BJ (cell line): ENCODE data around the gene GRK4. TPM values are rescaled to one million over a fixed set of nuclear protein-coding genes. Genes with fewer than 3 reads are reported as not detected.
"Not testable (repeated sequence)": the region's sequence is repeated elsewhere in the genome, so short reads cannot be mapped to it uniquely, and the experiment has no call there.

Experiments
- CTCF ChIA-PET: fragments of 350-600 bp; formaldehyde crosslinking; extraction: SDS; loops from one replicate; lab custom pipeline; 2021; ENCODE audit warnings: antibody characterized with exemption, inconsistent platforms; lab: Yijun Ruan, JAX
- POLR2A ChIA-PET: fragments of 300-600 bp; sonication (Branson Sonifier 250); formaldehyde crosslinking; extraction: SDS; loops from one replicate; lab custom pipeline; 2021; ENCODE audit warnings: antibody characterized with exemption; lab: Charles Lee
- DNase-seq: peaks from one replicate; pipeline ENCODE4 v3.0.0-alpha.2; 2011; ENCODE audit warnings: low read depth
- H3K27me3 ChIP-seq: 2 replicates; pipeline ENCODE4 v1.6.0; 2011; ENCODE audit warnings: low read length; ENCODE audit not compliant: control insufficient read depth, insufficient read depth
- H3K36me3 ChIP-seq: 2 replicates; pipeline ENCODE4 v1.5.1; 2011; ENCODE audit warnings: low read length; ENCODE audit not compliant: control insufficient read depth, insufficient read depth
- H3K4me3 ChIP-seq: 2 replicates; pipeline ENCODE4 v1.5.1; 2011; ENCODE audit warnings: low read depth, mild to moderate bottlenecking, control low read depth, low read length
- CTCF ChIP-seq: IDR thresholded peaks from 2 replicates; pipeline ENCODE4 v1.5.1; 2011; ENCODE audit warnings: low read depth, mild to moderate bottlenecking, control low read depth, inconsistent platforms, low read length, moderate library complexity; ENCODE audit not compliant: insufficient read depth
- polyA plus RNA-seq: library from polyadenylated mRNA; depleted of rRNA; stranded (reverse); fragments of >200 nt; gene quantifications from 2 replicates; pipeline ENCODE4 v1.2.3, GENCODE V29; 2011

The GRK4 gene
- polyA plus RNA-seq, 1 experiment: 1.9 TPM

- Histone ChIP-seq H3K27me3 (0 out of 2 replicates have a peak, but pooled peaks cover 2% of the 10 kb centered on the region), H3K4me3 (no peak overlapping the region), H3K36me3 (no peaks in the 10 kb centered on the region)
- no peak for DNase-seq
- TF ChIP-seq CTCF: no peak
- CTCF ChIA-PET: interaction anchor here (1.2 to 2.7 kb wide), 5 partner anchors 8 to 36 kb away, joined by 3 to 18 read pairs (median 6); no protein-coding TSS in a partner anchor
- POLR2A ChIA-PET: no interaction called here
Observed at GRCh38 chr4:3044870-3045819, 81.8 kb downstream of the GRK4 start.

GRCh38 chr4:3046162-3046561 is 82.8 kb downstream of the GRK4 start:
- H3K4me3 ChIP-seq: no peak overlapping the region
- TF ChIP-seq CTCF: no peak
- H3K36me3 ChIP-seq: no peaks in the 10 kb centered on the region
- CTCF ChIA-PET: interaction anchor here (1.1 to 2.7 kb wide), 10 partner anchors 9 to 70 kb away, joined by 3 to 18 read pairs (median 4); no protein-coding TSS in a partner anchor
- no peak for DNase-seq
- POLR2A ChIA-PET: no interaction called here
- 0 out of 2 replicates have a peak, but pooled peaks cover 2% of the 10 kb centered on the region for H3K27me3 ChIP-seq

- TF ChIP-seq CTCF: no peak
- H3K27me3 ChIP-seq: 0 out of 2 replicates have a peak, but pooled peaks cover 2% of the 10 kb centered on the region
- DNase-seq: no peak
- H3K36me3 ChIP-seq: no peaks in the 10 kb centered on the region
- H3K4me3 ChIP-seq: no peak overlapping the region
- ChIA-PET POLR2A (no interaction called here), CTCF (interaction anchor here (1.1 to 2.7 kb wide), 12 partner anchors 8 to 71 kb away, joined by 3 to 18 read pairs (median 4); no protein-coding TSS in a partner anchor)
Observed at GRCh38 chr4:3046623-3047022, 83.3 kb downstream of the GRK4 start.

GRCh38 chr4:3047464-3048286 is 84.3 kb downstream of the GRK4 start:
- peak; percentile 81 for TF ChIP-seq CTCF
- CTCF ChIA-PET: interaction anchor here (0.8 to 2.7 kb wide), 12 partner anchors 7 to 72 kb away, joined by 3 to 18 read pairs (median 4); partner anchors contain the start of genes HTT and HTT-AS

GRCh38 chr4:3051141-3051897 is 87.9 kb downstream of the GRK4 start:
- DNase-seq, H3K27me3 ChIP-seq, POLR2A ChIA-PET, H3K36me3 ChIP-seq, H3K4me3 ChIP-seq: not testable (repeated sequence)
- CTCF ChIA-PET: interaction anchor here (0.8 to 2.4 kb wide), 2 partner anchors 9 to 14 kb away, joined by 5 to 8 read pairs; no protein-coding TSS in a partner anchor

More at GRCh38 chr4:3047464-3048286, 84.3 kb downstream of the GRK4 start:
- no peak for DNase-seq
- H3K36me3 ChIP-seq: no peaks in the 10 kb centered on the region
- no peak overlapping the region for H3K4me3 ChIP-seq
- H3K27me3 ChIP-seq: 0 out of 2 replicates have a peak, but pooled peaks cover 2% of the 10 kb centered on the region
- POLR2A ChIA-PET: no interaction called here
